ENCODE measurements around the gene ST3GAL4.

- no peak for TF ChIP-seq CTCF (IDR thresholded peaks at IDR 0.05)
- no peak for TF ChIP-seq EZH2 (IDR thresholded peaks at IDR 0.05; ENCODE audit: borderline replicate concordance, insufficient read depth, low read depth, low read length, poor library complexity, severe bottlenecking)
Measured at GRCh38 chr11:126415669-126416420, 60.4 kb downstream of the ST3GAL4 start.
